GM12878 (cell line): ENCODE results near the gene MARCHF11. TPM values are rescaled to one million over a fixed set of nuclear protein-coding genes. Genes with fewer than 3 reads are reported as not detected.

Experiments used
- ATAC-seq: fragments of 200-7000 bp; cut with Tn5 transposase; 3 replicates; pipeline ENCODE4 v1.9.1; 2020; ENCODE audit warnings: mild to moderate bottlenecking, moderate library complexity
- BruUV-seq: library from RNA; stranded (reverse); fragments of 400-500 nt; replicated peaks from 2 replicates; lab custom pipeline; 2021; lab: Mats Ljungman, UMichigan
- CTCF ChIA-PET: fragments of 300-600 bp; sonication (Branson Sonifier 250); formaldehyde crosslinking; extraction: SDS; loops from one replicate; lab custom pipeline; 2021; ENCODE audit warnings: inconsistent platforms; lab: Yijun Ruan, JAX
- POLR2A ChIA-PET: fragments of 350-600 bp; formaldehyde crosslinking; extraction: SDS; loops from one replicate; lab custom pipeline; 2021; ENCODE audit warnings: inconsistent platforms; lab: Charles Lee
- RAD21 ChIA-PET: fragments of 300-600 bp; sonication (Branson Sonifier 250); formaldehyde crosslinking; loops from one replicate; lab custom pipeline; 2023; ENCODE audit warnings: antibody characterized with exemption; ENCODE audit not compliant: unreplicated experiment; lab: Charles Lee
- SMC1A ChIA-PET: fragments of 300-600 bp; sonication (Branson Sonifier 250); formaldehyde crosslinking; loops from one replicate; lab custom pipeline; 2023; ENCODE audit not compliant: unreplicated experiment, uncharacterized antibody; lab: Charles Lee
- DNase-seq: peaks from one replicate; pipeline ENCODE4 v3.0.0-alpha.2; 2011; ENCODE audit warnings: low read depth, low spot score
- FAIRE-seq: peaks from 3 replicates; lab custom pipeline; 2011; peaks lifted over from hg19 to GRCh38; lab: Jason Lieb, UNC
- H2AFZ ChIP-seq: 2 replicates; pipeline ENCODE4 v1.6.0; 2011; ENCODE audit warnings: low read depth, low read length, control low read depth; ENCODE audit not compliant: control insufficient read depth
- H3K27ac ChIP-seq: 2 replicates; pipeline ENCODE4 v1.5.1; 2011; ENCODE audit warnings: control low read depth; ENCODE audit not compliant: control insufficient read depth, insufficient read depth
- H3K27me3 ChIP-seq, 2 experiments: replicated peaks in 1 of 2; 2 replicates each; pipeline versions ENCODE4 v1.6.0 to v1.6.1; 2011; ENCODE audit warnings: low read length in 1 of 2; ENCODE audit not compliant: control insufficient read depth in 2 of 2, insufficient read depth in 2 of 2
- H3K36me3 ChIP-seq, 2 experiments: 2 replicates each; pipeline ENCODE4 v1.5.1; 2011; ENCODE audit warnings: low read length in 1 of 2; ENCODE audit not compliant: control insufficient read depth in 2 of 2, insufficient read depth in 2 of 2
- H3K4me1 ChIP-seq: 2 replicates; pipeline ENCODE4 v1.6.1; 2011; ENCODE audit warnings: mild to moderate bottlenecking, low read length, moderate library complexity, mixed read lengths; ENCODE audit not compliant: control insufficient read depth, insufficient read depth
- H3K4me2 ChIP-seq: 2 replicates; pipeline ENCODE4 v1.6.0; 2011; ENCODE audit warnings: control low read depth; ENCODE audit not compliant: control insufficient read depth, insufficient read depth
- H3K4me3 ChIP-seq: fragments of 200-600 bp; sonication (generic); 2 replicates; pipeline ENCODE4 v1.5.1; 2016
- H3K79me2 ChIP-seq: 2 replicates; pipeline ENCODE4 v1.6.0; 2011; ENCODE audit warnings: low read length; ENCODE audit not compliant: control insufficient read depth, insufficient read depth
- H3K9ac ChIP-seq: 2 replicates; pipeline ENCODE4 v1.8.0; 2011; ENCODE audit warnings: low read length, control low read depth, mixed read lengths; ENCODE audit not compliant: control insufficient read depth, insufficient read depth
- H3K9me3 ChIP-seq: replicated peaks from 3 replicates; pipeline ENCODE4 v1.5.1; 2011; ENCODE audit warnings: mild to moderate bottlenecking, low read length; ENCODE audit not compliant: control insufficient read depth, insufficient read depth
- H4K20me1 ChIP-seq: 2 replicates; pipeline ENCODE4 v1.6.0; 2011; ENCODE audit not compliant: control insufficient read depth, insufficient read depth
- BMI1 ChIP-seq: fragments of 450-650 bp; IDR thresholded peaks from 2 replicates; pipeline ENCODE4 v1.6.1; 2016; ENCODE audit warnings: mild to moderate bottlenecking, moderate library complexity, borderline replicate concordance
- E2F8 ChIP-seq: fragments of 450-650 bp; IDR thresholded peaks from 2 replicates; pipeline ENCODE4 v1.6.1; 2018; ENCODE audit warnings: mild to moderate bottlenecking, low read depth, moderate library complexity; ENCODE audit not compliant: partially characterized antibody
- ESRRA ChIP-seq: IDR thresholded peaks from 2 replicates; pipeline ENCODE4 v1.6.1; 2012; ENCODE audit warnings: mild to moderate bottlenecking, low read length, improper control_type of control experiment
- SMC3 ChIP-seq: IDR thresholded peaks from 2 replicates; pipeline ENCODE4 v1.6.1; 2011; ENCODE audit warnings: low read length, improper control_type of control experiment, borderline replicate concordance
- SRF ChIP-seq, 2 experiments: IDR thresholded peaks; 2 replicates each; pipeline ENCODE4 v1.6.1; 2011; ENCODE audit warnings: low read depth in 2 of 2, low read length in 2 of 2, mild to moderate bottlenecking in 1 of 2, moderate library complexity in 1 of 2
- STAT3 ChIP-seq: IDR thresholded peaks from 2 replicates; pipeline ENCODE4 v1.6.1; 2011; ENCODE audit warnings: low read depth, low read length, improper control_type of control experiment
- TCF7 ChIP-seq: IDR thresholded peaks from 2 replicates; pipeline ENCODE4 v1.6.1; 2014; ENCODE audit warnings: antibody characterized with exemption, borderline replicate concordance
- WGBS: methylation state at CpG from one replicate; pipeline ENCODE4 v1.1.6; 2016; ENCODE audit warnings: low lambda C conversion rate; ENCODE audit not compliant: insufficient replicate concordance, insufficient coverage; ENCODE audit errors: missing lambda C conversion rate; 5-methylcytosine and 5-hydroxymethylcytosine counted together
- in situ Hi-C: fragments of 300-500 bp; cut with MboI; formaldehyde crosslinking; loops from 9 replicates; pipeline ENCODE4 v1.14.3; 2018; ENCODE audit warnings: mixed read lengths
- intact Hi-C: fragments of 100-400 bp; cut with micrococcal nuclease; formaldehyde crosslinking; loops from one replicate; pipeline ENCODE4 v1.14.2; 2022; ENCODE audit not compliant: unreplicated experiment
- polyA plus RNA-seq, 11 experiments: library from polyadenylated mRNA; depleted of rRNA in 4 of 11; unstranded in 6 of 11; stranded (reverse) in 5 of 11; fragments of >200 nt; fragmentation: Nextera tagmentation in 4 of 11; fragmentation: Illumina TruSeq in 1 of 11; extraction: Ambion mirVana in 4 of 11; extraction: Trizol in 1 of 11; gene quantifications; 1 replicate in 1 of 11; 2 replicates in 10 of 11; pipeline versions ENCODE4 v1.2.1 to v1.2.3, GENCODE V29; 2011 to 2016; ENCODE audit warnings: inconsistent platforms in 2 of 11, missing spikeins in 2 of 11, low read depth in 1 of 11
- total RNA-seq, 4 experiments: library from RNA; depleted of rRNA in 3 of 4; stranded (reverse); fragments of >200 nt in 3 of 4; fragmentation: Illumina TruSeq in 1 of 4; extraction: Trizol in 1 of 4; gene quantifications; 2 replicates each; pipeline versions ENCODE4 v1.2.1 to v1.2.3, GENCODE V29; 2013 to 2021

MARCHF11 gene
- total and polyA plus RNA-seq, 10 of the 15 experiments (the other 5 are each of a cell fraction or from before 2014, with no cell fraction given), result 0.26 TPM; not detected in 9

- Histone ChIP-seq H3K4me2 (no peak overlapping the region), H3K9me3 (no peaks in the 10 kb centered on the region; the same call in 2 of the 3 replicates), H3K9ac (no peak overlapping the region), H3K36me3 (no peaks in the 10 kb centered on the region), H3K79me2 (no peaks in the 10 kb centered on the region), H3K27me3 (no peaks in the 10 kb centered on the region), H2AFZ (no peak overlapping the region), H3K4me3 (no peak overlapping the region), H3K4me1 (no peaks in the 10 kb centered on the region), H4K20me1 (no peaks in the 10 kb centered on the region), H3K27ac (no peak overlapping the region)
- DNase-seq (no peak), ATAC-seq (no peak), FAIRE-seq (no peak)
- no peak for TF ChIP-seq STAT3
- no peak for TF ChIP-seq SRF (IDR thresholded peaks at IDR 0.05; ENCODE audit: low read depth in 2 of 2, low read length in 2 of 2)
- no peak for TF ChIP-seq SMC3
- no peak for TF ChIP-seq TCF7
- TF ChIP-seq E2F8, result no peak
- no peak for TF ChIP-seq BMI1
- no peak for TF ChIP-seq ESRRA
- WGBS, result 9% methylated on average over 4 of the region's 4 CpGs
- no TSS peak for BruUV-seq
- in situ Hi-C loops, result no loop called here
- intact Hi-C loops, result loop anchor here (5.0 kb wide), 1 partner anchor 401 kb away; the partner anchor contains the start of gene ZNF622
- ChIA-PET CTCF (no interaction called here), POLR2A (no interaction called here), SMC1A (no interaction called here), RAD21 (no interaction called here)
Measured at GRCh38 chr5:16065831-16066230, 113.8 kb downstream of the MARCHF11 start.
